K562 (cell line): ENCODE data around the gene CCSER2. TPM values are rescaled to one million over a fixed set of nuclear protein-coding genes. Genes with fewer than 3 reads are reported as not detected.

Source experiments
- DIDO1 ChIP-seq: fragments of 450-650 bp; IDR thresholded peaks from 2 replicates; pipeline ENCODE4 v1.6.1; 2016; ENCODE audit warnings: low read depth, missing biosample characterization, missing genetic modification characterization
- GATAD2A ChIP-seq: fragments of 450-650 bp; IDR thresholded peaks from 2 replicates; pipeline ENCODE4 v1.6.1; 2017
- MEF2A ChIP-seq: IDR thresholded peaks from 2 replicates; pipeline ENCODE4 v1.6.1; 2011; ENCODE audit warnings: low read depth, mild to moderate bottlenecking, low read length, moderate library complexity; ENCODE audit not compliant: control insufficient read depth
- MLX ChIP-seq, 2 experiments: fragments of 450-650 bp in 1 of 2; sonication (generic) in 1 of 2; formaldehyde crosslinking; conservative IDR thresholded peaks; 2 replicates each; pipeline versions ENCODE4 v1.4.0 to v1.8.1; 2020 to 2022; ENCODE audit warnings: mild to moderate bottlenecking in 1 of 2, missing genetic modification reagents in 1 of 2
- PPARD ChIP-seq: fragments of 250-450 bp; sonication (Bioruptor Pico); IDR thresholded peaks from 2 replicates; pipeline ENCODE4 v1.8.0; 2022; ENCODE audit warnings: inconsistent platforms, mild to moderate bottlenecking, moderate library complexity
- PRDM10 ChIP-seq: fragments of 450-650 bp; IDR thresholded peaks from 2 replicates; pipeline ENCODE4 v1.6.1; 2018; ENCODE audit not compliant: partially characterized antibody
- PREB ChIP-seq: sonication (generic); formaldehyde crosslinking; IDR thresholded peaks from 2 replicates; pipeline ENCODE4 v1.8.1; 2023; ENCODE audit warnings: mild to moderate bottlenecking, missing genetic modification reagents
- USF2 ChIP-seq: sonication (generic); formaldehyde crosslinking; IDR thresholded peaks from 2 replicates; pipeline ENCODE4 v1.5.0; 2020; ENCODE audit warnings: missing genetic modification reagents
- ZBTB26 ChIP-seq: fragments of 450-650 bp; formaldehyde crosslinking; IDR thresholded peaks from 2 replicates; pipeline ENCODE4 v1.4.0; 2022; ENCODE audit warnings: missing genetic modification characterization
- ZKSCAN8 ChIP-seq: fragments of 200-800 bp; sonication (Bioruptor generic); IDR thresholded peaks from 2 replicates; pipeline ENCODE4 v1.6.1; 2016; ENCODE audit warnings: missing genetic modification characterization, missing compliant biosample characterization
- ZNF143 ChIP-seq: sonication (generic); formaldehyde crosslinking; IDR thresholded peaks from 2 replicates; pipeline ENCODE4 v1.9.0; 2022; ENCODE audit warnings: mild to moderate bottlenecking, missing genetic modification reagents
- ZNF224 ChIP-seq: sonication (generic); formaldehyde crosslinking; IDR thresholded peaks from 2 replicates; pipeline ENCODE4 v1.8.0; 2022; ENCODE audit warnings: mild to moderate bottlenecking, missing genetic modification reagents
- ZNF57 ChIP-seq: fragments of 450-650 bp; formaldehyde crosslinking; IDR thresholded peaks from 2 replicates; pipeline ENCODE4 v1.4.0; 2020; ENCODE audit warnings: mild to moderate bottlenecking, moderate library complexity
- polyA plus RNA-seq, 8 experiments: library from polyadenylated mRNA; depleted of rRNA in 4 of 8; stranded (reverse) in 5 of 8; unstranded in 3 of 8; fragments of >200 nt; fragmentation: Nextera tagmentation in 2 of 8; fragmentation: Illumina TruSeq in 1 of 8; extraction: Ambion mirVana in 2 of 8; extraction: Trizol in 1 of 8; gene quantifications; 2 replicates each; pipeline versions ENCODE4 v1.2.1 to v1.2.3, GENCODE V29; 2011 to 2014; ENCODE audit warnings: inconsistent platforms in 1 of 8, missing spikeins in 1 of 8
- total RNA-seq, 7 experiments: library from RNA; depleted of rRNA in 6 of 7; stranded (reverse); fragments of >200 nt in 6 of 7; fragmentation: Illumina TruSeq in 2 of 7; extraction: Trizol in 2 of 7; gene quantifications; 2 replicates each; pipeline versions ENCODE4 v1.2.1 to v1.2.3, GENCODE V29; 2011 to 2021; ENCODE audit warnings: low replicate concordance in 1 of 7

The CCSER2 gene
- total and polyA plus RNA-seq, 9 of the 15 experiments (the other 6 are each of a cell fraction or from before 2014, with no cell fraction given): 2.7 to 15.1 (median 9.7) TPM

GRCh38 chr10:84525120-84525806 lies 196.9 kb downstream of the CCSER2 start (continued):
- no peak for TF ChIP-seq USF2 (CRISPR knock-in tag)
- TF ChIP-seq MEF2A: no peak
- TF ChIP-seq GATAD2A: no peak
- TF ChIP-seq MLX (CRISPR knock-in tag; conservative IDR thresholded peaks at IDR 0.05): no peak
- 0 out of 2 replicates have a peak, but pooled peaks have one; percentile 72 for TF ChIP-seq ZNF57 (CRISPR knock-in tag)
- peak; percentile 90 for TF ChIP-seq ZKSCAN8 (CRISPR knock-in tag)
- peak; percentile 34 for TF ChIP-seq PRDM10
- TF ChIP-seq ZNF224 (CRISPR knock-in tag): no peak
- TF ChIP-seq PPARD: no peak
- no peak; the same call in 1 of the 2 replicates for TF ChIP-seq ZBTB26
- peak; percentile 85 for TF ChIP-seq DIDO1 (tag)
- TF ChIP-seq ZNF143 (CRISPR knock-in tag): no peak
- TF ChIP-seq PREB (CRISPR knock-in tag): no peak
